SK-N-SH (cell line): ENCODE data around the gene LAGE3. TPM values are rescaled to one million over a fixed set of nuclear protein-coding genes. Genes with fewer than 3 reads are reported as not detected.

Experiments
- CTCF ChIA-PET: fragments of 300-600, 350-600 bp; formaldehyde crosslinking; extraction: SDS; loops from one replicate; lab custom pipeline; 2021; lab: Yijun Ruan, JAX
- POLR2A ChIA-PET: fragments of 350-600 bp; sonication (Branson Sonifier 250); formaldehyde crosslinking; extraction: SDS; loops from one replicate; lab custom pipeline; 2020; ENCODE audit warnings: antibody characterized with exemption, inconsistent platforms; lab: Yijun Ruan, JAX
- DNase-seq: peaks from one replicate; pipeline ENCODE4 v3.0.0; 2012
- H2AFZ ChIP-seq: fragments of 200-600 bp; sonication (generic); 2 replicates; pipeline ENCODE4 v1.8.1; 2016; ENCODE audit warnings: antibody characterized with exemption, mild to moderate bottlenecking, low read depth
- H3F3A ChIP-seq: fragments of 200-600 bp; sonication (generic); replicated peaks from 2 replicates; pipeline ENCODE3; 2016; ENCODE audit warnings: antibody characterized with exemption, mild to moderate bottlenecking; ENCODE audit not compliant: insufficient read depth
- H3K27ac ChIP-seq, 2 experiments: fragments of 200-500 bp in 1 of 2; fragments of 200-600 bp in 1 of 2; sonication (Bioruptor generic) in 1 of 2; sonication (generic), shearing (Covaris generic) in 1 of 2; 2 replicates each; pipeline versions ENCODE4 v1.5.1 to v1.6.1; 2014 to 2016; ENCODE audit warnings: low read depth in 2 of 2, inconsistent platforms in 1 of 2, low read length in 1 of 2, mild to moderate bottlenecking in 1 of 2, mixed read lengths in 1 of 2
- H3K27me3 ChIP-seq: fragments of 200-600 bp; sonication (generic), shearing (Covaris generic); 2 replicates; pipeline ENCODE4 v1.6.1; 2016; ENCODE audit warnings: mixed run types; ENCODE audit not compliant: insufficient read depth
- H3K36me3 ChIP-seq, 2 experiments: fragments of 200-500 bp in 1 of 2; fragments of 200-600 bp in 1 of 2; sonication (Bioruptor generic) in 1 of 2; sonication (generic) in 1 of 2; replicated peaks in 1 of 2; 2 replicates each; pipeline versions ENCODE3 to v1.5.1; 2014 to 2016; ENCODE audit warnings: low read length in 1 of 2, mild to moderate bottlenecking in 1 of 2; ENCODE audit not compliant: insufficient read depth in 2 of 2, control insufficient read depth in 1 of 2
- H3K4me1 ChIP-seq, 2 experiments: fragments of 200-500 bp in 1 of 2; fragments of 200-600 bp in 1 of 2; sonication (Bioruptor generic) in 1 of 2; sonication (generic), shearing (Covaris generic) in 1 of 2; 2 replicates each; pipeline versions ENCODE4 v1.5.1 to v1.6.1; 2014 to 2016; ENCODE audit warnings: low read depth in 1 of 2, low read length in 1 of 2, mixed run types in 1 of 2; ENCODE audit not compliant: insufficient read depth in 2 of 2, control insufficient read depth in 1 of 2
- H3K4me2 ChIP-seq: fragments of 200-600 bp; sonication (generic), shearing (Covaris generic); 2 replicates; pipeline ENCODE4 v1.6.1; 2017; ENCODE audit warnings: mixed run types
- H3K4me3 ChIP-seq, 2 experiments: fragments of 200-500 bp in 1 of 2; fragments of 200-600 bp in 1 of 2; sonication (Bioruptor generic) in 1 of 2; sonication (generic), shearing (Covaris generic) in 1 of 2; 2 replicates each; pipeline versions ENCODE4 v1.5.1 to v1.8.1; 2014 to 2016; ENCODE audit warnings: low read depth in 2 of 2, inconsistent platforms in 1 of 2, low read length in 1 of 2, mild to moderate bottlenecking in 1 of 2, mixed read lengths in 1 of 2, moderate library complexity in 1 of 2
- H3K79me2 ChIP-seq: fragments of 200-600 bp; sonication (generic); 2 replicates; pipeline ENCODE4 v1.8.1; 2017; ENCODE audit warnings: mild to moderate bottlenecking; ENCODE audit not compliant: insufficient read depth
- H3K9ac ChIP-seq: fragments of 200-600 bp; sonication (generic); 2 replicates; pipeline ENCODE4 v1.6.1; 2017; ENCODE audit warnings: mixed run types
- H3K9me2 ChIP-seq: fragments of 200-600 bp; sonication (generic); 2 replicates; pipeline ENCODE4 v1.6.1; 2017; ENCODE audit warnings: mixed run types
- H3K9me3 ChIP-seq: fragments of 200-600 bp; sonication (generic); 2 replicates; pipeline ENCODE4 v1.6.1; 2017; ENCODE audit warnings: mixed run types, mild to moderate bottlenecking, moderate library complexity
- H4K20me1 ChIP-seq: fragments of 200-600 bp; sonication (generic); 2 replicates; pipeline ENCODE4 v1.6.1; 2017; ENCODE audit warnings: mild to moderate bottlenecking, mixed run types; ENCODE audit not compliant: insufficient read depth
- ELF1 ChIP-seq: IDR thresholded peaks from 2 replicates; pipeline ENCODE4 v1.4.0; 2012
- EP300 ChIP-seq, 2 experiments: IDR thresholded peaks; 2 replicates each; pipeline versions ENCODE4 v1.4.0 to v1.6.1; 2012; ENCODE audit warnings: borderline replicate concordance in 1 of 2, low read depth in 1 of 2, low read length in 1 of 2
- JUND ChIP-seq: IDR thresholded peaks from 2 replicates; pipeline ENCODE4 v1.4.0; 2012
- NFIC ChIP-seq: IDR thresholded peaks from 2 replicates; pipeline ENCODE4 v1.4.0; 2012; ENCODE audit warnings: borderline replicate concordance
- NRF1 ChIP-seq: IDR thresholded peaks from 2 replicates; pipeline ENCODE4 v1.6.1; 2012; ENCODE audit warnings: low read depth, mild to moderate bottlenecking, low read length
- RAD21 ChIP-seq: IDR thresholded peaks from 2 replicates; pipeline ENCODE4 v1.6.1; 2012; ENCODE audit warnings: mild to moderate bottlenecking, low read length
- RCOR1 ChIP-seq: fragments of 150-350 bp; IDR thresholded peaks from 2 replicates; pipeline ENCODE4 v1.6.1; 2017; ENCODE audit warnings: antibody characterized with exemption, low read length
- RFX5 ChIP-seq: IDR thresholded peaks from 2 replicates; pipeline ENCODE4 v1.6.1; 2012; ENCODE audit warnings: mild to moderate bottlenecking, improper control_type of control experiment, low read length
- WGBS: methylation state at CpG from one replicate; pipeline ENCODE4 v1.1.6; 2017; ENCODE audit warnings: low lambda C conversion rate; 5-methylcytosine and 5-hydroxymethylcytosine counted together
- polyA plus RNA-seq, 3 experiments: library from polyadenylated mRNA; depleted of rRNA; stranded (reverse); fragments of >200 nt; gene quantifications; 2 replicates each; pipeline ENCODE4 v1.2.3, GENCODE V29; 2012
- TF ChIP-seq, protein P1 (sequence below): IDR thresholded peaks from 2 replicates; pipeline ENCODE4 v1.6.1; 2012; ENCODE audit warnings: mild to moderate bottlenecking, low read depth, low read length, moderate library complexity
- TF ChIP-seq, protein P2 (sequence below): fragments of 200-600 bp; sonication (generic); IDR thresholded peaks from 2 replicates; pipeline ENCODE4 v1.6.1; 2017; ENCODE audit warnings: antibody characterized with exemption, mild to moderate bottlenecking, moderate library complexity
- TF ChIP-seq, protein P3 (sequence below): IDR thresholded peaks from 2 replicates; pipeline ENCODE4 v1.4.0; 2012; ENCODE audit warnings: low read depth, borderline replicate concordance
- TF ChIP-seq, protein P4 (sequence below): IDR thresholded peaks from 2 replicates; pipeline ENCODE4; 2012
- TF ChIP-seq, protein P5 (sequence below): IDR thresholded peaks from 2 replicates; pipeline ENCODE4 v1.4.0; 2012; ENCODE audit warnings: low read depth
- TF ChIP-seq, protein P6 (sequence below): fragments of 150-350 bp; IDR thresholded peaks from 2 replicates; pipeline ENCODE4 v1.6.1; 2017; ENCODE audit warnings: antibody characterized with exemption, low read length, low read depth, borderline replicate concordance

Gene LAGE3
- polyA plus RNA-seq, 1 of the 3 experiments (the other 2 are of a cell fraction), result 37.2 TPM

DNA sequence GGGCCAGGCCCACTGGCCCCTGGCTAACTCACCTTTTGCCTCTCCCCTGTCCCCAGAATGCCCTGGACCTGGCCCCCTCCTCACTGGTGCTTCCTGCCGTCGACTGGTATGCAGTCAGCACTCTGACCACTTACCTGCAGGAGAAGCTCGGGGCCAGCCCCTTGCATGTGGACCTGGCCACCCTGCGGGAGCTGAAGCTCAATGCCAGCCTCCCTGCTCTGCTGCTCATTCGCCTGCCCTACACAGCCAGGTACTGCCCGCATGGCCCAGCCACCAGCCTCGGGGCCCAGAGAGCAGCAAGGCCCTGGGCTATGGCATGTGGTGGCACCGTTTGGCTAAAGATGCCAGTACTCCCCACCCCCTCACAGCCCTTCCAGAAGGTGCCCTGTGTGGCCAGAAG, 46.9 kb downstream of the LAGE3 start:
- Histone ChIP-seq H3K36me3 (peaks cover 0 to 11% of the 10 kb centered on the region in 2 experiments), H4K20me1 (no peaks in the 10 kb centered on the region), H3K4me2 (no peak overlapping the region), H3K9me3 (no peaks in the 10 kb centered on the region), H2AFZ (no peak overlapping the region), H3K79me2 (peaks cover 22% of the 10 kb centered on the region; the same call in 1 of the 2 replicates), H3K4me1 (peaks cover 0 to 11% of the 10 kb centered on the region in 2 experiments; a peak in 1 of 4 replicates), H3F3A (no peaks in the 10 kb centered on the region), H3K4me3 (no peak overlapping the region), H3K27me3 (peaks cover 9% of the 10 kb centered on the region), H3K9ac (no peak overlapping the region), H3K27ac (no peak overlapping the region), H3K9me2 (no peaks in the 10 kb centered on the region)
- POLR2A ChIA-PET, result interaction anchor here (0.9 kb wide), 1 partner anchor 20 kb away, joined by 3 read pairs; no protein-coding TSS in a partner anchor
- no peak for DNase-seq
- CTCF ChIA-PET, result interaction anchor here (1.5 kb wide), 1 partner anchor 115 kb away, joined by 3 read pairs; the partner anchor contains the start of gene IKBKG
- TF ChIP-seq NRF1 (no peak), RAD21 (no peak)
- TF ChIP-seq, protein P1, sequence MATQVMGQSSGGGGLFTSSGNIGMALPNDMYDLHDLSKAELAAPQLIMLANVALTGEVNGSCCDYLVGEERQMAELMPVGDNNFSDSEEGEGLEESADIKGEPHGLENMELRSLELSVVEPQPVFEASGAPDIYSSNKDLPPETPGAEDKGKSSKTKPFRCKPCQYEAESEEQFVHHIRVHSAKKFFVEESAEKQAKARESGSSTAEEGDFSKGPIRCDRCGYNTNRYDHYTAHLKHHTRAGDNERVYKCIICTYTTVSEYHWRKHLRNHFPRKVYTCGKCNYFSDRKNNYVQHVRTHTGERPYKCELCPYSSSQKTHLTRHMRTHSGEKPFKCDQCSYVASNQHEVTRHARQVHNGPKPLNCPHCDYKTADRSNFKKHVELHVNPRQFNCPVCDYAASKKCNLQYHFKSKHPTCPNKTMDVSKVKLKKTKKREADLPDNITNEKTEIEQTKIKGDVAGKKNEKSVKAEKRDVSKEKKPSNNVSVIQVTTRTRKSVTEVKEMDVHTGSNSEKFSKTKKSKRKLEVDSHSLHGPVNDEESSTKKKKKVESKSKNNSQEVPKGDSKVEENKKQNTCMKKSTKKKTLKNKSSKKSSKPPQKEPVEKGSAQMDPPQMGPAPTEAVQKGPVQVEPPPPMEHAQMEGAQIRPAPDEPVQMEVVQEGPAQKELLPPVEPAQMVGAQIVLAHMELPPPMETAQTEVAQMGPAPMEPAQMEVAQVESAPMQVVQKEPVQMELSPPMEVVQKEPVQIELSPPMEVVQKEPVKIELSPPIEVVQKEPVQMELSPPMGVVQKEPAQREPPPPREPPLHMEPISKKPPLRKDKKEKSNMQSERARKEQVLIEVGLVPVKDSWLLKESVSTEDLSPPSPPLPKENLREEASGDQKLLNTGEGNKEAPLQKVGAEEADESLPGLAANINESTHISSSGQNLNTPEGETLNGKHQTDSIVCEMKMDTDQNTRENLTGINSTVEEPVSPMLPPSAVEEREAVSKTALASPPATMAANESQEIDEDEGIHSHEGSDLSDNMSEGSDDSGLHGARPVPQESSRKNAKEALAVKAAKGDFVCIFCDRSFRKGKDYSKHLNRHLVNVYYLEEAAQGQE, result no peak
- TF ChIP-seq, protein P2, sequence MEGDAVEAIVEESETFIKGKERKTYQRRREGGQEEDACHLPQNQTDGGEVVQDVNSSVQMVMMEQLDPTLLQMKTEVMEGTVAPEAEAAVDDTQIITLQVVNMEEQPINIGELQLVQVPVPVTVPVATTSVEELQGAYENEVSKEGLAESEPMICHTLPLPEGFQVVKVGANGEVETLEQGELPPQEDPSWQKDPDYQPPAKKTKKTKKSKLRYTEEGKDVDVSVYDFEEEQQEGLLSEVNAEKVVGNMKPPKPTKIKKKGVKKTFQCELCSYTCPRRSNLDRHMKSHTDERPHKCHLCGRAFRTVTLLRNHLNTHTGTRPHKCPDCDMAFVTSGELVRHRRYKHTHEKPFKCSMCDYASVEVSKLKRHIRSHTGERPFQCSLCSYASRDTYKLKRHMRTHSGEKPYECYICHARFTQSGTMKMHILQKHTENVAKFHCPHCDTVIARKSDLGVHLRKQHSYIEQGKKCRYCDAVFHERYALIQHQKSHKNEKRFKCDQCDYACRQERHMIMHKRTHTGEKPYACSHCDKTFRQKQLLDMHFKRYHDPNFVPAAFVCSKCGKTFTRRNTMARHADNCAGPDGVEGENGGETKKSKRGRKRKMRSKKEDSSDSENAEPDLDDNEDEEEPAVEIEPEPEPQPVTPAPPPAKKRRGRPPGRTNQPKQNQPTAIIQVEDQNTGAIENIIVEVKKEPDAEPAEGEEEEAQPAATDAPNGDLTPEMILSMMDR, result no peak
- TF ChIP-seq, protein P3, sequence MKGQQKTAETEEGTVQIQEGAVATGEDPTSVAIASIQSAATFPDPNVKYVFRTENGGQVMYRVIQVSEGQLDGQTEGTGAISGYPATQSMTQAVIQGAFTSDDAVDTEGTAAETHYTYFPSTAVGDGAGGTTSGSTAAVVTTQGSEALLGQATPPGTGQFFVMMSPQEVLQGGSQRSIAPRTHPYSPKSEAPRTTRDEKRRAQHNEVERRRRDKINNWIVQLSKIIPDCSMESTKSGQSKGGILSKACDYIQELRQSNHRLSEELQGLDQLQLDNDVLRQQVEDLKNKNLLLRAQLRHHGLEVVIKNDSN, result no peak
- 49% methylated on average over 6 of the region's 8 CpGs for WGBS

DNA sequence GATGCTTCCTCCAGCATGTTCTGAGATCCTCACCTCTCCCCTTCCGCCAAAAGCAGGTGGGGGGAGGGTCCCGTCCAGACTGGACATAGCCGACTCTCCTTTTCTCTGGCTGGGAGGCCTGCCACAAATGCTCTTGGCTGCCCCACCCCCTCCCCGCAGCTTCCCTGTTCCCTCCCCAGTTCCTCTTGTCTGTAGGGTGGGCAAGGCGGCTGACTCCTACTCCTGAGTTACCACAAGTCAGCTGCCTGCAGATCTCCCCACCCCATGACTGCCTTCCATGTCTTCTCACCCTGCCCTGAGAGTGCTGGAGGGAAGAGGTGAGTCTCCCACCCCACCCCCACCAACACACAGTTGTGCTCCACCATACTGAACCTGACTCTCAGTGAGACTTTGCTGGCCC, 47.7 kb downstream of the LAGE3 start:
- H3K4me2 ChIP-seq, result no peak overlapping the region
- no peaks in the 10 kb centered on the region for H3K9me2 ChIP-seq
- no peak overlapping the region for H3K4me3 ChIP-seq
- H3F3A ChIP-seq, result no peaks in the 10 kb centered on the region
- POLR2A ChIA-PET, result interaction anchor here (1.3 kb wide), 1 partner anchor 12 kb away, joined by 3 read pairs; no protein-coding TSS in a partner anchor
- H3K79me2 ChIP-seq, result peaks cover 22% of the 10 kb centered on the region; the same call in 1 of the 2 replicates
- WGBS, result 60% methylated on average over 2 of the region's 5 CpGs
- H3K4me1 ChIP-seq, result peaks cover 0 to 9% of the 10 kb centered on the region in 2 experiments; a peak in 1 of 4 replicates
- H3K27me3 ChIP-seq, result peaks cover 9% of the 10 kb centered on the region
- CTCF ChIA-PET, result interaction anchor here (1.0 to 1.5 kb wide), 2 partner anchors 11 to 116 kb away, joined by 3 to 4 read pairs; partner anchors contain the start of gene IKBKG
- H2AFZ ChIP-seq, result no peak overlapping the region
- no peak for DNase-seq
- H4K20me1 ChIP-seq, result no peaks in the 10 kb centered on the region
- H3K36me3 ChIP-seq, result peaks cover 0 to 11% of the 10 kb centered on the region in 2 experiments
- H3K9ac ChIP-seq, result no peak overlapping the region
- no peak overlapping the region for H3K27ac ChIP-seq
- H3K9me3 ChIP-seq, result no peaks in the 10 kb centered on the region
- TF ChIP-seq, protein P1, result no peak
- TF ChIP-seq EP300 (IDR thresholded peaks at IDR 0.05; ENCODE audit: borderline replicate concordance in 1 of 2, low read depth in 1 of 2, low read length in 1 of 2) (no peak), RFX5 (no peak), NFIC (no peak), JUND (no peak), ELF1 (no peak), RCOR1 (no peak)
- TF ChIP-seq, protein P4, sequence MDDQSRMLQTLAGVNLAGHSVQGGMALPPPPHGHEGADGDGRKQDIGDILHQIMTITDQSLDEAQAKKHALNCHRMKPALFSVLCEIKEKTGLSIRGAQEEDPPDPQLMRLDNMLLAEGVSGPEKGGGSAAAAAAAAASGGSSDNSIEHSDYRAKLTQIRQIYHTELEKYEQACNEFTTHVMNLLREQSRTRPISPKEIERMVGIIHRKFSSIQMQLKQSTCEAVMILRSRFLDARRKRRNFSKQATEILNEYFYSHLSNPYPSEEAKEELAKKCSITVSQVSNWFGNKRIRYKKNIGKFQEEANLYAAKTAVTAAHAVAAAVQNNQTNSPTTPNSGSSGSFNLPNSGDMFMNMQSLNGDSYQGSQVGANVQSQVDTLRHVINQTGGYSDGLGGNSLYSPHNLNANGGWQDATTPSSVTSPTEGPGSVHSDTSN, result no peak
- TF ChIP-seq, protein P5, sequence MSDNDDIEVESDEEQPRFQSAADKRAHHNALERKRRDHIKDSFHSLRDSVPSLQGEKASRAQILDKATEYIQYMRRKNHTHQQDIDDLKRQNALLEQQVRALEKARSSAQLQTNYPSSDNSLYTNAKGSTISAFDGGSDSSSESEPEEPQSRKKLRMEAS, result no peak
- TF ChIP-seq, protein P6, sequence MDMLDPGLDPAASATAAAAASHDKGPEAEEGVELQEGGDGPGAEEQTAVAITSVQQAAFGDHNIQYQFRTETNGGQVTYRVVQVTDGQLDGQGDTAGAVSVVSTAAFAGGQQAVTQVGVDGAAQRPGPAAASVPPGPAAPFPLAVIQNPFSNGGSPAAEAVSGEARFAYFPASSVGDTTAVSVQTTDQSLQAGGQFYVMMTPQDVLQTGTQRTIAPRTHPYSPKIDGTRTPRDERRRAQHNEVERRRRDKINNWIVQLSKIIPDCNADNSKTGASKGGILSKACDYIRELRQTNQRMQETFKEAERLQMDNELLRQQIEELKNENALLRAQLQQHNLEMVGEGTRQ, result no peak
